Kidney (tissue), 14 donors: ENCODE data around the gene KCNQ1. TPM values are rescaled to one million over a fixed set of nuclear protein-coding genes. Genes with fewer than 3 reads are reported as not detected.

Experiments
- DNase-seq, 5 donors: peaks; one replicate each; pipeline ENCODE4 v3.0.0-alpha.2; 2013 to 2020
- FAIRE-seq: peaks from 2 replicates; lab custom pipeline; 2012; peaks lifted over from hg19 to GRCh38; lab: Jason Lieb, UNC
- H3K27ac ChIP-seq, 2 donors: one replicate each; pipeline ENCODE4 v1.7.0; 2013; ENCODE audit warnings: low read depth in 2 of 2, low read length in 2 of 2, inconsistent platforms in 1 of 2
- H3K27me3 ChIP-seq: one replicate; pipeline ENCODE4 v1.7.1; 2013; ENCODE audit warnings: low read length, inconsistent platforms; ENCODE audit not compliant: control insufficient read depth, insufficient read depth
- H3K36me3 ChIP-seq, 3 donors: one replicate each; pipeline versions ENCODE4 v1.7.0 to v1.7.1; 2013; ENCODE audit warnings: low read length in 3 of 3, control low read depth in 1 of 3, inconsistent platforms in 1 of 3; ENCODE audit not compliant: insufficient read depth in 3 of 3, control insufficient read depth in 2 of 3
- H3K4me1 ChIP-seq, 3 donors: one replicate each; pipeline versions ENCODE4 v1.7.0 to v1.7.1; 2013; ENCODE audit warnings: low read length in 3 of 3, inconsistent platforms in 1 of 3, low read depth in 1 of 3; ENCODE audit not compliant: control insufficient read depth in 2 of 3, insufficient read depth in 2 of 3
- H3K4me3 ChIP-seq, 3 donors: one replicate each; pipeline versions ENCODE4 v1.7.0 to v1.8.1; 2013; ENCODE audit warnings: low read length in 3 of 3, control low read depth in 1 of 3, inconsistent platforms in 1 of 3
- H3K9ac ChIP-seq, 3 donors: one replicate each; pipeline versions ENCODE4 v1.7.0 to v1.7.1; 2013; ENCODE audit warnings: low read length in 3 of 3, control low read depth in 1 of 3, inconsistent platforms in 1 of 3
- H3K9me3 ChIP-seq, 3 donors: one replicate each; pipeline versions ENCODE4 v1.7.0 to v1.7.1; 2013; ENCODE audit warnings: low read length in 3 of 3, control low read depth in 1 of 3, inconsistent platforms in 1 of 3; ENCODE audit not compliant: control insufficient read depth in 2 of 3, insufficient read depth in 1 of 3
- intact Hi-C: fragments of 100-400 bp; cut with DNase I; formaldehyde crosslinking; loops from one replicate; pipeline ENCODE4 v1.11.1; 2022
- polyA plus RNA-seq: library from polyadenylated mRNA; stranded (reverse); fragments of 350-450 nt; fragmentation: Illumina TruSeq; extraction: RNeasy Lipid Tissue Mini Kit (QIAGEN cat#74804); gene quantifications from one replicate; pipeline ENCODE4 v1.2.3, GENCODE V29; 2014; ENCODE audit warnings: low read depth, low replicate concordance; ENCODE audit not compliant: insufficient read depth
- total RNA-seq: library from RNA; stranded (reverse); fragmentation: NEBNext Ultra II Directional; extraction: Animal tissue kit (Norgen Biotek cat#: 25700); gene quantifications from one replicate; pipeline ENCODE4 v1.2.1, GENCODE V29; 2021
- TF ChIP-seq, protein P1 (sequence below): IDR thresholded peaks from 3 replicates; pipeline ENCODE4 v1.5.1; 2012; ENCODE audit warnings: mild to moderate bottlenecking, moderate library complexity, borderline replicate concordance; ENCODE audit not compliant: insufficient read depth; ENCODE audit errors: extremely low read depth
- donor health status: control.
- donor health status: control.
- donor health status: control.
- donor health status: control.
- donor health status: control.
- donor health status: DM: yes; HTN: yes; CAD: no.
- donor health status: Normal renal cell carcinoma (clear cell type).

Gene KCNQ1
- total and polyA plus RNA-seq, 2 donors from 2014 or later, result 45.5 to 49.4 TPM

DNA sequence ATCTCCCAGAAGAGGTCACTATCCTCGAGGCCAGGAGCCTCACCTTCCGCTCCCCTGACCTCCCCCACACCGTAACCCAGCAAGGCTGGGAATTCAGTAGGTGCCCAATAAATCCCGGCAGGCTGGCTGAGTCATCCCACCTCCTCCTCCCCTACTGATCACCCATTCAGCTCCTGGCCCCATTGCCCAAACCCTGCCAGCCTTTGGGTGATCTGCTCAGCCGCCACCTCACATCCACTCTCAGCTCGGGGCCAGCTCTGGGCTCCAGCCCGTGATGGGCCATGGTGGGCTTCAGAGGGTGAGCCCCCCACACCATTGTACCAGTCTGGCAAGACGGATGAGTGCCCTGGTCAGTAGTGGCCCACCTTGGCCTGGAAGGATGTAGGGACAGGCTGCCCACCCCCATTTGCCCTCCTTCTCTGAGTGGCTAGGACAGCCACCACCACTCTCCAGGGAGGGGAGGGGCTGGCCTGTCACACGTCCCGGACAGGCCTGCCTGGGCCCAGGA is 8.7 kb upstream of the KCNQ1 start:
- TF ChIP-seq, protein P1, sequence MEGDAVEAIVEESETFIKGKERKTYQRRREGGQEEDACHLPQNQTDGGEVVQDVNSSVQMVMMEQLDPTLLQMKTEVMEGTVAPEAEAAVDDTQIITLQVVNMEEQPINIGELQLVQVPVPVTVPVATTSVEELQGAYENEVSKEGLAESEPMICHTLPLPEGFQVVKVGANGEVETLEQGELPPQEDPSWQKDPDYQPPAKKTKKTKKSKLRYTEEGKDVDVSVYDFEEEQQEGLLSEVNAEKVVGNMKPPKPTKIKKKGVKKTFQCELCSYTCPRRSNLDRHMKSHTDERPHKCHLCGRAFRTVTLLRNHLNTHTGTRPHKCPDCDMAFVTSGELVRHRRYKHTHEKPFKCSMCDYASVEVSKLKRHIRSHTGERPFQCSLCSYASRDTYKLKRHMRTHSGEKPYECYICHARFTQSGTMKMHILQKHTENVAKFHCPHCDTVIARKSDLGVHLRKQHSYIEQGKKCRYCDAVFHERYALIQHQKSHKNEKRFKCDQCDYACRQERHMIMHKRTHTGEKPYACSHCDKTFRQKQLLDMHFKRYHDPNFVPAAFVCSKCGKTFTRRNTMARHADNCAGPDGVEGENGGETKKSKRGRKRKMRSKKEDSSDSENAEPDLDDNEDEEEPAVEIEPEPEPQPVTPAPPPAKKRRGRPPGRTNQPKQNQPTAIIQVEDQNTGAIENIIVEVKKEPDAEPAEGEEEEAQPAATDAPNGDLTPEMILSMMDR, result no peak
- FAIRE-seq, result no peak
- H3K9me3 ChIP-seq, result no peaks in the 10 kb centered on the region
- H3K27ac ChIP-seq, result no peak overlapping the region
- peaks cover 0 to 6% (median 0%) of the 10 kb centered on the region in 3 donors for H3K36me3 ChIP-seq
- no peaks in the 10 kb centered on the region for H3K27me3 ChIP-seq
- H3K9ac ChIP-seq, result no peak overlapping the region
- no peaks in the 10 kb centered on the region for H3K4me1 ChIP-seq
- DNase-seq, result peak in 1 of 5 donors; percentile 55
- intact Hi-C loops, result no loop called here
- no peak overlapping the region for H3K4me3 ChIP-seq

DNA sequence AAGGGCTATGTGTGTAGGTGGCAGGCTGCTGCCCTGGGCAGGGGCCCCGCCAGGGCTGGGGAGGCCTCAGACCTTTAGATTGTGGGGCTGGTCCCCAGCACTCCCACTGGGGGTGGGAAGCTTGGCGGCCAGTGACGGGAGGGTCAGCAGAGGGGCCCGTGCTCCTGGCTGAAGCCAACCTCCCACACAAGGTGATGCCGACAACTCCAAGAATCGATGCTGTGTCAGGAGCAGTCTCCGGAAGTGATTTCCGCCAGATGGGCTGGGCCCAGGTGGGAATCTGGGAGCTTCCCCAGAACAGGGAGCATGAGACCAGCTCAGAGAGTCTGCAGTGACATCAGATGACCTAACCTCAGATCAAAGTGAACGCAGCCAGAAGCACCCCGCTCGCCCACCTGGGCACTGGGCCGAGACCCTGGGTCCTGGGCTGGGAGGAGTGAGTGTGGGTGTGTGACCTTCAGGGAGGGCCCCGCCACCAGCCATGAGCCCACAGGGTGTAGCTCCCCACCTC is 8.2 kb upstream of the KCNQ1 start:
- Histone ChIP-seq H3K9ac (no peak overlapping the region), H3K27me3 (no peaks in the 10 kb centered on the region), H3K36me3 (peaks cover 0 to 6% (median 0%) of the 10 kb centered on the region in 3 donors), H3K9me3 (no peaks in the 10 kb centered on the region), H3K27ac (no peak overlapping the region), H3K4me3 (no peak overlapping the region), H3K4me1 (no peaks in the 10 kb centered on the region)
- intact Hi-C loops, result no loop called here
- DNase-seq (peak in 2 of 5 donors; percentile 36 to 69), FAIRE-seq (no peak)
- TF ChIP-seq, protein P1, result no peak

DNA sequence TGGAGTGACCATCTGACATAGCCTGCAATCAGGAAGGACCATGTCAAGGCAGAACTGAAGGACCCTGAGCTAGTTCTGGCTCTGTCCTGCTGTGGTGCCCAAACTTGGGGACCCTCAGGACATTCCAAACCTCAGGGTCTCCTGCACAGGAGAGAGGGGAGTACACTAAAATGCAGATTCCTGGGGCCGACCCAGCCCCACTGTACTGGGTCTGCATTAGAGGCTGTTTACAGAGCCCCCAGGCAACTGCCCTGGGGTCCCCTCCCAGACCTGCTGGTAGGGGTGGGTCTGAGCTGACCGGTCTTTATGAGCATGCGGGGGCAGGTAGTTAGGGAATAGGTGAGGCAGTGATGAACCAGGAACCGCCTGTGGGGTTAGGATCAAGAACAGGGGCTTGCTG is 7.3 kb upstream of the KCNQ1 start:
- FAIRE-seq, result no peak
- TF ChIP-seq, protein P1, result no peak

More for the DNA sequence above, 7.3 kb upstream of the KCNQ1 start:
- peaks cover 0 to 6% (median 0%) of the 10 kb centered on the region in 3 donors for H3K36me3 ChIP-seq
- H3K9ac ChIP-seq, result no peak overlapping the region
- no peaks in the 10 kb centered on the region for H3K9me3 ChIP-seq
- H3K4me3 ChIP-seq, result no peak overlapping the region
- no peaks in the 10 kb centered on the region for H3K27me3 ChIP-seq
- intact Hi-C loops, result no loop called here
- DNase-seq, result peak in 1 of 5 donors; percentile 20
- H3K27ac ChIP-seq, result no peak overlapping the region
- no peaks in the 10 kb centered on the region for H3K4me1 ChIP-seq
